K562 (cell line): Measurements from ENCODE around the gene TIGD4. TPM values are rescaled to one million over a fixed set of nuclear protein-coding genes. Genes with fewer than 3 reads are reported as not detected.

ENCODE experiments used
- ATAC-seq: fragments of 200-7000 bp; cut with Tn5 transposase; 3 replicates; pipeline ENCODE4 v1.9.1; 2020; ENCODE audit warnings: moderate library complexity
- BruUV-seq: library from RNA; stranded (reverse); fragments of 400-500 nt; replicated peaks from 2 replicates; lab custom pipeline; 2021; lab: Mats Ljungman, UMichigan
- CTCF ChIA-PET: fragments of 300-600 bp; formaldehyde crosslinking; extraction: SDS; loops from one replicate; lab custom pipeline; 2021; ENCODE audit warnings: low intra/inter-chr PET ratio; lab: Yijun Ruan, JAX
- POLR2A ChIA-PET: fragments of 300-600, 350-650 bp; sonication (Branson Sonifier 250); formaldehyde crosslinking; extraction: SDS; loops from one replicate; lab custom pipeline; 2021; ENCODE audit warnings: antibody characterized with exemption, inconsistent platforms; lab: Yijun Ruan, JAX
- DNase-seq, 4 experiments: peaks; one replicate each; pipeline versions ENCODE4 v3.0.0 to v3.0.0-alpha.2; 2011 to 2018; ENCODE audit warnings: low spot score in 3 of 4, mixed read lengths in 3 of 4; ENCODE audit errors: extremely low read depth in 1 of 4
- FAIRE-seq: peaks from 2 replicates; lab custom pipeline; 2011; peaks lifted over from hg19 to GRCh38; lab: Jason Lieb, UNC
- H2AFZ ChIP-seq: 2 replicates; pipeline ENCODE4 v1.6.0; 2011; ENCODE audit warnings: low read depth, low read length, control low read depth, inconsistent platforms
- H3K27ac ChIP-seq: fragments of 200-600 bp; 3 replicates; pipeline ENCODE4 v1.8.0; 2011; ENCODE audit warnings: low read depth, mild to moderate bottlenecking, control low read depth, inconsistent platforms, low read length, moderate library complexity, mixed read lengths; ENCODE audit errors: extremely low read depth
- H3K27me3 ChIP-seq, 2 experiments: fragments of 300-600 bp in 1 of 2; 2 replicates in 1 of 2; 3 replicates in 1 of 2; pipeline versions ENCODE4 v1.6.0 to v1.8.0; 2011; ENCODE audit warnings: inconsistent platforms in 2 of 2, low read length in 2 of 2, mild to moderate bottlenecking in 1 of 2, mixed read lengths in 1 of 2, moderate library complexity in 1 of 2; ENCODE audit not compliant: control insufficient read depth in 2 of 2, insufficient read depth in 2 of 2
- H3K36me3 ChIP-seq: fragments of 300-600 bp; 3 replicates; pipeline ENCODE4 v1.8.0; 2011; ENCODE audit warnings: mild to moderate bottlenecking, low read length, inconsistent platforms; ENCODE audit not compliant: control insufficient read depth, insufficient read depth
- H3K4me1 ChIP-seq, 2 experiments: fragments of 200-600 bp in 1 of 2; replicated peaks in 1 of 2; 2 replicates in 1 of 2; 3 replicates in 1 of 2; pipeline versions ENCODE4 v1.5.1 to v1.8.0; 2011; ENCODE audit warnings: inconsistent platforms in 2 of 2, low read length in 2 of 2, mild to moderate bottlenecking in 1 of 2, mixed read lengths in 1 of 2, moderate library complexity in 1 of 2; ENCODE audit not compliant: control insufficient read depth in 2 of 2, insufficient read depth in 2 of 2
- H3K4me2 ChIP-seq: 2 replicates; pipeline ENCODE4 v1.6.1; 2011; ENCODE audit warnings: low read length, control low read depth, inconsistent platforms, mixed read lengths; ENCODE audit not compliant: insufficient read depth
- H3K4me3 ChIP-seq: fragments of 200-600 bp; sonication (generic), shearing (Covaris generic); 2 replicates; pipeline ENCODE4 v1.5.1; 2016; ENCODE audit warnings: control low read depth, inconsistent platforms
- H3K79me2 ChIP-seq: fragments of 200-600 bp; 3 replicates; pipeline ENCODE4 v1.8.0; 2011; ENCODE audit warnings: low read length, inconsistent platforms; ENCODE audit not compliant: control insufficient read depth, insufficient read depth
- H3K9ac ChIP-seq, 2 experiments: 2 replicates each; pipeline versions ENCODE4 v1.6.0 to v1.6.1; 2011; ENCODE audit warnings: low read depth in 2 of 2, low read length in 2 of 2, control low read depth in 1 of 2, inconsistent platforms in 1 of 2, mild to moderate bottlenecking in 1 of 2, mixed read lengths in 1 of 2; ENCODE audit not compliant: insufficient read depth in 1 of 2
- H3K9me1 ChIP-seq: one replicate; pipeline ENCODE4 v1.6.0; 2011; ENCODE audit warnings: inconsistent platforms, mild to moderate bottlenecking, low read length, moderate library complexity; ENCODE audit not compliant: control insufficient read depth, insufficient read depth
- H3K9me3 ChIP-seq: replicated peaks from 2 replicates; pipeline ENCODE4 v1.5.1; 2011; ENCODE audit warnings: low read depth, low read length, inconsistent platforms; ENCODE audit not compliant: control insufficient read depth, insufficient read depth
- H4K20me1 ChIP-seq: replicated peaks from 2 replicates; pipeline ENCODE4 v1.6.1; 2011; ENCODE audit warnings: low read length, inconsistent platforms, mixed read lengths; ENCODE audit not compliant: control insufficient read depth, insufficient read depth
- EGR1 ChIP-seq: fragments of 450-650 bp; conservative IDR thresholded peaks from 2 replicates; pipeline ENCODE4 v1.6.1; 2017; ENCODE audit warnings: mild to moderate bottlenecking
- HSF4 ChIP-seq: fragments of 250-450 bp; sonication (Bioruptor Pico); IDR thresholded peaks from 2 replicates; pipeline ENCODE4 v2.1.2; 2022; ENCODE audit warnings: mild to moderate bottlenecking, moderate library complexity, borderline replicate concordance
- IFI16 ChIP-seq: fragments of 250-450 bp; sonication (Bioruptor Pico); IDR thresholded peaks from 2 replicates; pipeline ENCODE4 v2.1.2; 2022; ENCODE audit warnings: mild to moderate bottlenecking, inconsistent platforms
- KDM5B ChIP-seq: fragments of 200-600 bp; sonication (generic); IDR thresholded peaks from 2 replicates; pipeline ENCODE4 v1.6.1; 2012; ENCODE audit warnings: low read depth, mild to moderate bottlenecking, moderate library complexity, low read length, control low read depth, inconsistent platforms; ENCODE audit not compliant: insufficient replicate concordance
- OTX1 ChIP-seq: fragments of 450-650 bp; formaldehyde crosslinking; IDR thresholded peaks from 2 replicates; pipeline ENCODE4 v1.4.0; 2022; ENCODE audit warnings: mild to moderate bottlenecking
- ZBTB7A ChIP-seq: IDR thresholded peaks from 2 replicates; pipeline ENCODE4 v1.6.1; 2011; ENCODE audit warnings: low read depth, mild to moderate bottlenecking, low read length, moderate library complexity, borderline replicate concordance; ENCODE audit not compliant: control insufficient read depth
- ZNF274 ChIP-seq: IDR thresholded peaks from 2 replicates; pipeline ENCODE4 v1.6.1; 2011; ENCODE audit warnings: low read depth, mild to moderate bottlenecking, low read length, moderate library complexity, borderline replicate concordance
- WGBS: fragments of 100-300 bp; shearing (Covaris generic); methylation state at CpG from one replicate; pipeline ENCODE4 v1.1.6; 2016; ENCODE audit warnings: low coverage, mixed read lengths; ENCODE audit not compliant: insufficient coverage; ENCODE audit errors: missing lambda C conversion rate; 5-methylcytosine and 5-hydroxymethylcytosine counted together
- in situ Hi-C: fragments of 300-500 bp; cut with MboI; formaldehyde crosslinking; loops from 4 replicates; pipeline ENCODE4 v1.15.0; 2018; ENCODE audit warnings: inconsistent platforms, mixed read lengths
- intact Hi-C: fragments of 100-400 bp; cut with micrococcal nuclease; formaldehyde crosslinking; loops from 2 replicates; pipeline ENCODE4 v1.14.2; 2022
- polyA plus RNA-seq, 8 experiments: library from polyadenylated mRNA; depleted of rRNA in 4 of 8; stranded (reverse) in 5 of 8; unstranded in 3 of 8; fragments of >200 nt; fragmentation: Nextera tagmentation in 2 of 8; fragmentation: Illumina TruSeq in 1 of 8; extraction: Ambion mirVana in 2 of 8; extraction: Trizol in 1 of 8; gene quantifications; 2 replicates each; pipeline versions ENCODE4 v1.2.1 to v1.2.3, GENCODE V29; 2011 to 2014; ENCODE audit warnings: inconsistent platforms in 1 of 8, missing spikeins in 1 of 8
- total RNA-seq, 7 experiments: library from RNA; depleted of rRNA in 6 of 7; stranded (reverse); fragments of >200 nt in 6 of 7; fragmentation: Illumina TruSeq in 2 of 7; extraction: Trizol in 2 of 7; gene quantifications; 2 replicates each; pipeline versions ENCODE4 v1.2.1 to v1.2.3, GENCODE V29; 2011 to 2021; ENCODE audit warnings: low replicate concordance in 1 of 7
- TF ChIP-seq, protein P1 (sequence below), 2 experiments: IDR thresholded peaks; 2 replicates each; pipeline ENCODE4 v1.6.1; 2011; ENCODE audit warnings: borderline replicate concordance in 1 of 2, control low read depth in 1 of 2, low read depth in 1 of 2, low read length in 1 of 2, mild to moderate bottlenecking in 1 of 2, mixed read lengths in 1 of 2, moderate library complexity in 1 of 2; ENCODE audit not compliant: insufficient read depth in 1 of 2, insufficient read length in 1 of 2, poor library complexity in 1 of 2, severe bottlenecking in 1 of 2; ENCODE audit errors: extremely low read depth in 1 of 2
- TF ChIP-seq, protein P2 (sequence below): IDR thresholded peaks from 2 replicates; pipeline ENCODE4 v1.6.1; 2016; ENCODE audit warnings: missing genetic modification characterization, missing compliant biosample characterization

TIGD4 gene
- total and polyA plus RNA-seq, 9 of the 15 experiments (the other 6 are each of a cell fraction or from before 2014, with no cell fraction given), result 0.07 to 0.28 (median 0.18) TPM

DNA sequence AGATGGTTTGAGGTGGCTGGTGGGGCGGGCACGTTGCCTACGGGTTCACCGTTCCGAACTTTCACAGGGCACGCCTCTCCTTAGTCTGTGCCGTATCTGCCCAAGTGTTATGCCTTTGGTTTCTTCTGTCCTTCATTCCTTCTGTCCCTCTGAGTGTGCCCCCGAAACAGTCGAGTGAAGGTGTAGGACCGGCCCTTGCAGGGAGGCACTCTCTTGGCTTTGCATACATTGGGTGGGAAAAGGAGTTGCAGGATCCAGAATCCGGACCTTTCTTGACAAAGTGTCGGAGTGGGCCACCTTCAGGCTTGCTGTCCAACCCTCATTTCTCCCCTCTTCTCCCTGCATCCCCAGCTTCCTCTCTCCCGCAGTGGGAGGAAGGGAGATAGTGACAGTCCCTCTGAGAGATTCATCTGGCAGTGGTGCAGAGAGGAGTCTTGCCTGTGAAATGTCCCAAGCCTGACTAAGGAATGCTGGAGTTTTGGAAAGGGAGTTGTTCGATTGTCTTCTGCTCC lies 793 bp upstream of the TIGD4 start (continued):
- no peak for TF ChIP-seq IFI16 (CRISPR knock-in tag)

DNA sequence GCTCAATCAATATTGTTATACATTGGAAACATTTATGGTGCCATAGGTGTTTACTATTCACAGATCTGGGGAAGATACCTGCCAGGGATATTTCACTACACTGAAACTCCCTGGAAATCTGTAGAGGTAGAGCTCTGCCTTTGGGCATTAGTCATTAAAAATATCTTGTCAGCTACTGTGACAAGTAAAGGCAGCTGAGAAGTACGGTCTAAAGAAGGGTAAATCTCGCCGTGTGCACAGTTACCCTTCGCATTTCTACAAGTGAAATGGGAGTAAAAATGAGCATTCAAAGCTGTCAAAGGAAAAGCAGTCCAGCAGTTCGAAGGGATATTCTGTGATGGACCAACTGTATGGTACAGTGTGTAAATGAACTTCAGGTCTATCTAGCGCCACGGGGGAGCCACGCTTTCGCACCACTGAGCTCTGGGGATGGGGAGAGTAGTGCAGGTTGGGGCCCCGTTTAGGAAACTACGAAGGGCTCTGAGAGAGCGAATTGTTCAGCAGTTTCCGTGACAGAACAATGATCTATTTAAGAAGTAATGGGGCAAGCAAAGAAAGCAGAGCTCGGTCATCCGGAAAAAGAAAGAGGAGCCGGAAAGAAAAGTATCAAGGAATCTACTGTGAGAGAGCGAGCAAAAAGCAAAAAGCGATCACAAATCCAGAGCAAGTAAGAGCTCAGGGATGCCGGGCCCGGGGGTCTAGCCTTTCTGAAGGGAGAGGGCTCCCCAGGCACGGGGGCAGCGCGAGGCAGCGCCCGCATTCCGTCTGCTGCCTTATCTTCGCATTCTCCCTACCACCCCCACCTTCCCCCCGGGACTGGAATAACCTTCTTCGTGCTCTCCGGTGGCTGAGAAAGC lies 646 bp downstream of the TIGD4 start:
- POLR2A ChIA-PET, result interaction anchor here (0.5 to 2.3 kb wide), 6 partner anchors 8 to 1790 kb away, joined by 3 to 12 read pairs (median 4); no protein-coding TSS in a partner anchor
- Histone ChIP-seq H3K27me3 (no peaks in the 10 kb centered on the region), H3K9ac (peak overlapping the region; percentile 88 to 91), H2AFZ (peak overlapping the region; percentile 95), H3K27ac (no peak overlapping the region), H3K4me1 (peaks cover 5 to 7% of the 10 kb centered on the region in 2 experiments; a peak in 3 of 5 replicates), H3K4me3 (peak overlapping the region; percentile 96), H3K36me3 (no peaks in the 10 kb centered on the region), H3K4me2 (peak overlapping the region; percentile 100), H3K9me1 (no peaks in the 10 kb centered on the region), H3K9me3 (no peaks in the 10 kb centered on the region), H3K79me2 (peaks cover 39% of the 10 kb centered on the region), H4K20me1 (no peaks in the 10 kb centered on the region; the same call in 1 of the 2 replicates)
- TF ChIP-seq, protein P1, sequence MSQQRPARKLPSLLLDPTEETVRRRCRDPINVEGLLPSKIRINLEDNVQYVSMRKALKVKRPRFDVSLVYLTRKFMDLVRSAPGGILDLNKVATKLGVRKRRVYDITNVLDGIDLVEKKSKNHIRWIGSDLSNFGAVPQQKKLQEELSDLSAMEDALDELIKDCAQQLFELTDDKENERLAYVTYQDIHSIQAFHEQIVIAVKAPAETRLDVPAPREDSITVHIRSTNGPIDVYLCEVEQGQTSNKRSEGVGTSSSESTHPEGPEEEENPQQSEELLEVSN (IDR thresholded peaks at IDR 0.05; ENCODE audit: borderline replicate concordance in 1 of 2, extremely low read depth in 1 of 2, insufficient read depth in 1 of 2, insufficient read length in 1 of 2, low read depth in 1 of 2, low read length in 1 of 2, poor library complexity in 1 of 2, severe bottlenecking in 1 of 2), result peak in 1 of 2 experiments; percentile 14
- TF ChIP-seq, protein P2, sequence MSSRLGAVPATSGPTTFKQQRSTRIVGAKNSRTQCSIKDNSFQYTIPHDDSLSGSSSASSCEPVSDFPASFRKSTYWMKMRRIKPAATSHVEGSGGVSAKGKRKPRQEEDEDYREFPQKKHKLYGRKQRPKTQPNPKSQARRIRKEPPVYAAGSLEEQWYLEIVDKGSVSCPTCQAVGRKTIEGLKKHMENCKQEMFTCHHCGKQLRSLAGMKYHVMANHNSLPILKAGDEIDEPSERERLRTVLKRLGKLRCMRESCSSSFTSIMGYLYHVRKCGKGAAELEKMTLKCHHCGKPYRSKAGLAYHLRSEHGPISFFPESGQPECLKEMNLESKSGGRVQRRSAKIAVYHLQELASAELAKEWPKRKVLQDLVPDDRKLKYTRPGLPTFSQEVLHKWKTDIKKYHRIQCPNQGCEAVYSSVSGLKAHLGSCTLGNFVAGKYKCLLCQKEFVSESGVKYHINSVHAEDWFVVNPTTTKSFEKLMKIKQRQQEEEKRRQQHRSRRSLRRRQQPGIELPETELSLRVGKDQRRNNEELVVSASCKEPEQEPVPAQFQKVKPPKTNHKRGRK (tag), result 0 out of 2 replicates have a peak, but pooled peaks have one; percentile 37
- TF ChIP-seq ZNF274, result no peak
- TF ChIP-seq OTX1 (CRISPR knock-in tag), result 0 out of 2 replicates have a peak, but pooled peaks have one; percentile 39
- 0 out of 2 replicates have a peak, but pooled peaks have one; percentile 17 for TF ChIP-seq EGR1
- peak; percentile 3 for TF ChIP-seq KDM5B
- no peak for TF ChIP-seq HSF4 (CRISPR knock-in tag)
- peak; percentile 19; the same call in 1 of the 2 replicates for TF ChIP-seq ZBTB7A
- FAIRE-seq (no peak), DNase-seq (peak in 2 of 4 experiments; percentile 17 to 31), ATAC-seq (peak; percentile 21; the same call in 2 of the 3 replicates)
- BruUV-seq, result TSS peak; percentile 71
- intact Hi-C loops (no loop called here), in situ Hi-C loops (no loop called here)
- WGBS, result 21% methylated on average over 26 of the region's 30 CpGs
- CTCF ChIA-PET, result interaction anchor here (0.7 kb wide), 1 partner anchor 378 kb away, joined by 3 read pairs; no protein-coding TSS in a partner anchor
